Measurements from ENCODE around the gene RAB7A. TPM values are rescaled to one million over a fixed set of nuclear protein-coding genes. Genes with fewer than 3 reads are reported as not detected.
"Not testable (repeated sequence)": the region's sequence is repeated elsewhere in the genome, so short reads cannot be mapped to it uniquely, and the experiment has no call there.

The RAB7A gene
- total RNA-seq, 1 donor from 2014 or later: 194 TPM

- no peak for DNase-seq (ENCODE audit: low spot score)
These were observed 15.1 kb upstream of the RAB7A start for GRCh38 chr3:128710816-128711433.

DNA sequence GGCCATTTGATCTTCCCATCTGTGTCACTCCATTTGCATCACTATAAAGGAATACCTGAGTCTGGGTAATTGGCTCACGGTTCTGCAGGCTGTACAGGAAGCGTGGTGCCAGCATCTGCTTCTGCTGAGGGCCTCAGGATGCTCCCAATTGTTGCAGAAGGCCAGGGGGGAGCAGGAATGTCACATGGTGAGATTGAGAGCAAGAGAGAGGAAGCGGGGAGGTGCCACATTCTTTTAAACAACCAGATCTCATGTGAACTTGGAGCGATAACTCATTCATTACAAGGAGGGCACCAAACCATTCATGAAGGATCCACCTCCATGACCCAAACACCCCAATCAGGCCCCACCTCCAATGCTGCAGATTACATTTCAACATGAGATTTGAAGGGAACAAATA, 13.1 kb upstream of the RAB7A start:
- no peak for DNase-seq (ENCODE audit: low spot score)

GRCh38 chr3:128714887-128715491, 11.0 kb upstream of the RAB7A start:
- DNase-seq (ENCODE audit: low spot score): no peak

- DNase-seq (ENCODE audit: low spot score): not testable (repeated sequence)
These were observed 7.1 kb upstream of the RAB7A start for GRCh38 chr3:128718892-128719291.

DNA sequence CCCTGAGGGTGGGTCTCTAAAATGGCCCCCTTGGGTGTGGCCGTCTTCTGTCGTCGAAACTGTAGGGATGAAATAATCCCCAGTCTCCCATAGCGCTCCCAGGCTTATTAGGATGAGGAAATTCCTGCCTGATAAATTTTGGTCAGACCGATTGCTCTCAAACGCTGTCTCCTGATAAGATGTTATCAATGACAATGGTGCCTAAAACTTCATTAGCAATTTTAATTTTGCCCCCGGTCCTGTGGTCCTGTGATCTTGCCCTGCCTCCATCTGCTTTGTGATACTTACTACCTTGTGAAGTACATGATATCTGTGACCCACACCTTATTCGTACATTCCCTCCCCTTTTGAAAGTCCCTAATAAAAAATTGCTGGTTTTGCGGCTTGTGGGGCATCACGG, 5.1 kb upstream of the RAB7A start:
- no peak for DNase-seq (ENCODE audit: low spot score)

- no peak for DNase-seq (ENCODE audit: low spot score)
These were observed 2.5 kb upstream of the RAB7A start for GRCh38 chr3:128723477-128723876.

DNA sequence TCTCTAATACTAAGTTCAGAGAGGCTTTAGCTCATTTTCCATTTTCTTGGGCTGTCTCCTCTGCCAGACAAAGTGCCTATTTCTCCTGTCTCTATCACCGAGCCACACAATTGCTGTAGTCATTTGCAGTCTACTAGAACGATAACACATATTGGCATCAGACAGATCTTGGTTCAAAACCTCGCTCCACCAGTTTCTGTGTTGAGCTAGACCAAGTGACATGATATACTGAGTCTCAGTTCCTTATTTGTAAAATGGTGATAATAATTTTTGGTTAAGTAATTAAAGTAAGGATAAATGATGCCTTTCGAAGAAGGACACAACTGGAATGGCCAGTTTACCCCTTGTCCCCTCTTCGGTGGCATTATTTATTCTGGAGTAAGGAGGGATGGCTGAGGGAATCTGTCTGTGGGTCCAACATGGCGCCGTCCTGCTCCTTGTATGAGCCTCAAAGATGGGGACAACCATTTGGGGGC, 398 bp upstream of the RAB7A start:
- no peak for DNase-seq (ENCODE audit: low spot score)

- DNase-seq (ENCODE audit: low spot score): no peak
These were observed 1.1 kb downstream of the RAB7A start for GRCh38 chr3:128727059-128727458.

- DNase-seq (ENCODE audit: low spot score): no peak
These were observed 1.5 kb downstream of the RAB7A start for GRCh38 chr3:128727485-128727884.

GRCh38 chr3:128727996-128728395, 2.0 kb downstream of the RAB7A start:
- DNase-seq (ENCODE audit: low spot score): no peak

DNA sequence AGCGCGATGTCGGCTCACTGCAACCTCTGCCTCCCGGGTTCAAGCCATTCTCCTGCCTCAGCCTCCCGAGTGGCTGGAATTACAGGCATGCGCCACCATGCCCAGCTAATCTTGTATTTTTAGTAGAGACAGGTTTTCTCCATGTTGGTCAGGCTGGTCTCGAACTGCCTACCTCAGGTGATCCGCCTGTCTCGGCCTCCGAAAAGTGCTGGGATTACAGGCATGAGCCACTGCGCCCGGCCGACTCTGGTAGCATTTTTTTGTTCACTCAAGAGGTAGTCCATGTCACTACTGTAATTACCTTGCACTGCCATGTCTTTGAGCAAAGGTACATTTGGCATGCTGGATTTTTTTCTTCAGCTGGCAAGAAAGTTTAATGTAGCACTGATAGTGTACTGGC, 2.5 kb downstream of the RAB7A start:
- not testable (repeated sequence) for DNase-seq (ENCODE audit: low spot score)

- DNase-seq (ENCODE audit: low spot score): no peak
These were observed 4.5 kb downstream of the RAB7A start for GRCh38 chr3:128730471-128730870.

DNA sequence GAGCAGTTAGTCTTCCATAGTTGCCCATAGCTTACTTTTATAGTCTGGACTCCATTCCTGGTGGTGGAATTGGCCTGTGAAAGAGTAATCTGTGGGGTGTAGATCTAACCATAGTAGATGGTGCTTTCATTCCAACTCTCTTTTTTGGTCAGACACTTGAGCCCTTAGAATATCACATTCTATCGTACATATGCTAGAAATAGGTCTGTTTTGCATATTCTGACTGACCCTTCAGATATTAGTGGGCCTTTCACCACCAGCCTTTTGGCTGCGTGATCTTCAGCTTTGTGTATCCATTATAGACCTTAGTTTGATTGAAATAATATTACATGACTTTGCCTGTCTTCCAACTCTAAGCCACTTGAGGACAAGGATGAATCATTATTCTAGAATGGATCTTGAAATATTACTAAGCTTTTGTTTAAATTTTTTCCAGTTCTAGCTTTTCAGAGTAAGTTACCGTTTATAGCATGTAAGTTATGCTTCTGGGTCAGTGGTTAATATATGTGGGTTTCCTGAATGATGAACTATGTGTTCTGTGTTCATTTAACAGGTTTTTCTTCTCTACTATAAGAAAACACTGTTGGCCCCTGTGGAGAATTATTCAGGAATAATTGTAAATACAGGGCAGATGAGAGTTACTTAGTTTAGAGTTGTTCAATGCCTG, 8.7 kb downstream of the RAB7A start:
- no peak for DNase-seq (ENCODE audit: low spot score)

- DNase-seq (ENCODE audit: low spot score): no peak
These were observed 9.3 kb downstream of the RAB7A start for GRCh38 chr3:128735287-128735686.

- DNase-seq (ENCODE audit: low spot score): no peak
These were observed 9.9 kb downstream of the RAB7A start for GRCh38 chr3:128735884-128736283.

- no peak for DNase-seq (ENCODE audit: low spot score)
These were observed 10.6 kb downstream of the RAB7A start for GRCh38 chr3:128736601-128737000.

GRCh38 chr3:128740621-128741020, 14.6 kb downstream of the RAB7A start:
- DNase-seq (ENCODE audit: low spot score): no peak

DNA sequence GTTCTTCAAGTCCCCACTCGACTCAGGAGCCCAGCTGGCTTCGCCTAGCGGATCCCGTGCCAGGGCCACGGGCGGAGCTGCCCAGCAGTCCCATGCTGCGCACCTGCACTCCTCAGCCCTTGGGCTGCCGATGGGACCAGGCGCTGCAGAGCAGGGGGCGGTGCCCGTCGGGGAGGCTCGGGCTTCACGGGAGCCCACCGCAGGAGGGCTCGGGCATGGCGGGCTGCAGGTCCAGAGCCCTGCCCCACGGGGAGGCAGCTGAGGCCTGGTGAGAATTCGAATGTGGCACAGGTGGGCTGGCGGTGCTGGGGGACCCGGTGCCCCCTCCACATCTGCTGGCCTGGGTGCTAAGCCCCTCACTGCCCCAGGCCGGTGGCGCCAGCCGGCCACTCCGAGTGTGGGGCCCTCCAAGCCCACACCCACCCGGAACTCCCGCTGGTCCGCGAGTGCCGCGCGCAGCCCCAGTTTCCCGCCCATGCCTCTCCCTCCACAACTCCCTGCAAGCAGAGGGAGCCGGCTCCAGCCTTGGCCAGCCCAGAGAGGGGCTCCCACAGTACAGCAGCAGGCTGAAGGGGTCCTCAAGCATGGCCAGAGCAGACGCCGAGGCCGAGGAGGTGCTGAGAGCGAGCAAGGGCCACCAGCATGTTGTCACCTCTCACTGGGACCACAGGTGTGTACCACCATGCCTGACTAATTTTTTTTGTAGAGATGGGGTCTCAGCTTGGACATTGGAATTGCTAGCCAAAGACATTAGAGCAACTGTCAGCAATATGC, 17.0 kb downstream of the RAB7A start:
- DNase-seq (ENCODE audit: low spot score): no peak

GRCh38 chr3:128745742-128746141, 19.8 kb downstream of the RAB7A start:
- DNase-seq (ENCODE audit: low spot score): no peak

DNA sequence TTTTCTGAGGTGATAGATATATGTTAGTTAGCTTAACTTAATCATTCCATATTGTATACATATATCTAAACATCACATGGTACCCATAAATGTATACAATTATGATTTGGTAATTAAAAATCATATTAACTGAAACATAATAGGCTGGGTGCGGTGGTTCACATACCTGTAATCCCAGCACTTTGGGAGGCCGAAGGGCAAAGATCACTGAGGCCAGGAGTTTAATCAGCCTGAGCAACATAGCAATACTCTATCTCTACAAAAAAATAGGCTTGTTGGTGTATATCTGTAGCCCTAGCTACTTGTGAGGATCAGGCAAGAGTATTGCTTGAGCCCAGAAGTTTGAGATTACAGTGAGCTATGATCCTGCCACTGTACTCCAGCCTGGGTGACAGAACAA, 20.9 kb downstream of the RAB7A start:
- no peak for DNase-seq (ENCODE audit: low spot score)

DNA sequence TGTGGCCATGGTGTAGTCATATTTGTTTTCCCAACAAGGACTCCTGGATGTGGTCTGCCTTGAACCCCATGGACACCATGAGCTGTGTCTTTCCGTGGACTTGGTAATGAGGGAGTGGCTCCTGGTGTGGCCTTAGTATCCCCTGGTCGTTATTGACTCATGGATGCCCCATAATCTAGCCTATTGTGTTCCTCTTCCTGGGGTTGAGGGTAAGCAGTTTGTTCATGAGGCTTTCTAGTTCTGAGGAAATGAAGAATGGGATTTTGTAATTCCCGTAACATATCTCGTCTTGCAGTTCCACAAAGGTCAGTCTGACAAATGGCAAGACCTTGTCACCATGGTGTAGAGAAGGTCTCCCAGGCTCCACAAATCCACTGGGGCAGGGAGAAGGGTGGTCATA, 22.6 kb downstream of the RAB7A start:
- no peak for DNase-seq (ENCODE audit: low spot score)

- no peak for DNase-seq (ENCODE audit: low spot score)
These were observed 23.1 kb downstream of the RAB7A start for GRCh38 chr3:128749035-128749434.
